ENCODE results near the gene PRDM16.

Gene PRDM16

DNA sequence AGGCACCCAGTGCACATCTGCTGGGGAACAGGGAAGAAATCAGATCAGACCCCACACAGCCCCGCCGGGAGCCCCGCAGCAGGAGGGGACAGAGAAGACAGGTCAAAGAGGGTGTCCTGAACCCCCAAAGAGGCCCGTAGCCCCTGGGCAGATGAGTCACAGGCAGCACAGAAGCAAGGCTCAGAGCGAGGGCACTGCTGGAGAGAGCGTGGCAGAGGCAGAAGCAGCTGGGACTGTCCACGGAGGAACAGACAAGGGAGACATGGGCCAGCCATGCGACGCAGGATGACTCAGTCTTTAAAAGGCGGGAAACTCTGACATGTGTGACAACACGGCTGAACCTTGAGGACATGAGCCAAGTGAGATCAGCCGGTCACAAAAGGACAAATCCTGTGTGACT, 14.5 kb upstream of the PRDM16 start:
- H3K9ac ChIP-seq (ENCODE audit: low read depth in 1 of 2, low read length in 2 of 2): no peak overlapping the region
- H3K4me3 ChIP-seq (ENCODE audit: low read length in 2 of 2): no peak overlapping the region
- H3K27me3 ChIP-seq (ENCODE audit: control insufficient read depth in 2 of 2, insufficient read depth in 2 of 2, low read length in 2 of 2): peaks cover 5 to 7% of the 10 kb centered on the region in 2 donors
- H3K9me3 ChIP-seq (ENCODE audit: control insufficient read depth in 2 of 2, low read length in 2 of 2): no peaks in the 10 kb centered on the region
- no peaks in the 10 kb centered on the region for H3K36me3 ChIP-seq (ENCODE audit: control insufficient read depth in 2 of 2, insufficient read depth in 2 of 2, low read length in 2 of 2)
- no peaks in the 10 kb centered on the region for H3K4me1 ChIP-seq (ENCODE audit: control insufficient read depth in 2 of 2, insufficient read depth in 2 of 2, low read length in 2 of 2)
- H3K27ac ChIP-seq (ENCODE audit: low read depth in 2 of 2, low read length in 2 of 2): no peak overlapping the region

DNA sequence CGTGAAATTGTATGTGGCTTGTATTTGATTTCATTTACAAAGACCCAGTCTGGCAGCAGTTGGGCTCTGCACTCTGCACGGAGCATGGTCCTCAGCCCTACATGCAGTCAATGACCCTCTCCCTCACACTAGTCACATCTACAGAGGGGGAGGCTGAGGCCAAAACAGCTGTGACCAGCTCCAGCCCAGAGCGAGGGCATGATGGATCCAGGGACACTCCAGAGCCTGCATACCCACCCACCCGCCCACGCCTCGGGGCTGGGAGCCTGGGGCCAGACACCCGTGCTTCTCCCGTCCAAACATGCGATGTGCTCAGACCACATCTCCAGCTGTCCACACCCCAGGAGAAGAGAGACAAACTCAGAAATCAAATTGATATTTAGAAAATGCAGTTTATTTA, 14.0 kb upstream of the PRDM16 start:
- Histone ChIP-seq H3K36me3 (ENCODE audit: control insufficient read depth in 2 of 2, insufficient read depth in 2 of 2, low read length in 2 of 2) (no peaks in the 10 kb centered on the region), H3K4me1 (ENCODE audit: control insufficient read depth in 2 of 2, insufficient read depth in 2 of 2, low read length in 2 of 2) (no peaks in the 10 kb centered on the region), H3K27me3 (ENCODE audit: control insufficient read depth in 2 of 2, insufficient read depth in 2 of 2, low read length in 2 of 2) (peaks cover 5 to 7% of the 10 kb centered on the region in 2 donors), H3K27ac (ENCODE audit: low read depth in 2 of 2, low read length in 2 of 2) (no peak overlapping the region), H3K9ac (ENCODE audit: low read depth in 1 of 2, low read length in 2 of 2) (no peak overlapping the region), H3K9me3 (ENCODE audit: control insufficient read depth in 2 of 2, low read length in 2 of 2) (no peaks in the 10 kb centered on the region), H3K4me3 (ENCODE audit: low read length in 2 of 2) (no peak overlapping the region)

DNA sequence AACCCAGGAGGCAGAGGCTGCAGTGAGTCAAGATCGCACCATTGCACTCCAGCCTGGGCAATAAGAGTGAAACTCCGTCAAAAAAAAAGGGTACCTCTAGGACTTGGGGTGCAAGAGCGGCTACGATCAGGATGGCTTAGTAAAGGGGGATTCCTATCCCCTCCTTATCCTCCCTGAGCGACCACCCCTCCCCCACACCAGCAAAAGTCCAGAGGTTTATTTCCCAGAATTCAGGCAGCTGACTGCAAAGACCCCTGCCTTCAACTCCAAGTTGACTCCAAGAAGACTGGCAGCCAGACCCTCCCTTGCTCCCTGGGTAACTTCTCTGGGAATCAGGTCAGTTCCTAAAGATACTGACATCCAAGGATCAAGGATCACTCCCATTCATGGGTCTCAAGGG, 12.4 kb upstream of the PRDM16 start:
- H3K9ac ChIP-seq (ENCODE audit: low read depth in 1 of 2, low read length in 2 of 2): no peak overlapping the region
- peaks cover 7 to 10% of the 10 kb centered on the region in 2 donors for H3K27me3 ChIP-seq (ENCODE audit: control insufficient read depth in 2 of 2, insufficient read depth in 2 of 2, low read length in 2 of 2)

DNA sequence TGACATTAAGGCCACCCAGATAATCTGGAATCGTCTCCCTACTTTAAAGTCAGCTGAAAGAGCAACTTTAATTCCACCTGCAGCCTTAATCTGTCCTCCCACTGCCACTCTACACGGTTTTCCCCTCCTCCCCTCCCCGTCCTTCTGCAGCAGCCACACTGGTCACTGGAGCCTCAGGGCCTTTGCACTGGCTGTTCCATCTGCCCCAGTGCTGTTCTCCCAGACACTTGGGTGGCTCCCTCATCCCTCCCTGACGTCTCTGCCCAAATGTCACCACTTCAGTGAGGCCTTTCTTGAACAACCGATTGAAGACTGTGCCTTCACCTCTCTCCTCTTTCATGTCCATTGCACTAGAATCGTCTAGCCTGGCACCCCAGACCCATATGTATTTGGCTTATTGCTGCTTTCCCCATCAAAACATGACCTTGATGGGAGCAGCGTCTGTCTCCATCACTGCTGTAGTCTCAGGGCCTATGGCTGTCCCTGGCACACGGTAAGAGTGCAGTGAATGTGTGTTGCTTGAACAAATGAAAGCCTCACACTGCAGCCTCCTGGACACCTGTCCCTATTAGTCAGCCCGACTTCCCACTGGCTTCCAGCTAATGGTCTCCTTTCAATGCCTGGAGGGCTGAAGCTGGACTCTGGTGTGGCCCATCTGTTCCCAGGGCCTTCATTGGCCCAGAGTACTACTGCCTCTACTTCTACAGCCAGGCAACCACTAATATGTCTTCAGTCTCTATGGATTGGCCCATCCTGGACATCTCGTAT, 10.6 kb upstream of the PRDM16 start:
- H3K4me3 ChIP-seq (ENCODE audit: low read length in 2 of 2): no peak overlapping the region
- H3K27me3 ChIP-seq (ENCODE audit: control insufficient read depth in 2 of 2, insufficient read depth in 2 of 2, low read length in 2 of 2): peaks cover 8 to 23% of the 10 kb centered on the region in 2 donors
- no peaks in the 10 kb centered on the region for H3K9me3 ChIP-seq (ENCODE audit: control insufficient read depth in 2 of 2, low read length in 2 of 2)

More for the DNA sequence above, 12.4 kb upstream of the PRDM16 start:
- Histone ChIP-seq H3K27ac (ENCODE audit: low read depth in 2 of 2, low read length in 2 of 2) (no peak overlapping the region), H3K4me1 (ENCODE audit: control insufficient read depth in 2 of 2, insufficient read depth in 2 of 2, low read length in 2 of 2) (no peaks in the 10 kb centered on the region), H3K9me3 (ENCODE audit: control insufficient read depth in 2 of 2, low read length in 2 of 2) (no peaks in the 10 kb centered on the region), H3K4me3 (ENCODE audit: low read length in 2 of 2) (no peak overlapping the region), H3K36me3 (ENCODE audit: control insufficient read depth in 2 of 2, insufficient read depth in 2 of 2, low read length in 2 of 2) (no peaks in the 10 kb centered on the region)

DNA sequence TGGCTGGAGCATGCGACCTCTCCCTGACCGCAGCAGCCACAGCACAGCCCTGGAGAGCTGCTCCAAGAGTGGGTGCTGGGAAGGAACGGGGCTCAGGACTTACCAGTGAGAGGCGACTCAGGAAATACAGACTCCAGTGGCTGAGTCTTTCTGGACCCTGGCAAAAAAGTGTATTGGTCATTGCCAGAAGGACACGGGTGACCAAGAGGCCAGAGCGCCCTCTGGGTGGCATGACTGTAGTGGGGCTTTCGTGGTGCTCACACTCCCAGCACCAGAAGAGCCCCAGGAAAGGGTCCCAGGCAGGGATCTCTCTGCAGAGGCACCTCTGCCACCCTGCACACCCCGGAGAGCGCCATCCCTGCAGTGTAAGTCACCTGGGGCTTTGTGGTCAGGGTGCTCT, 8.9 kb upstream of the PRDM16 start:
- no peaks in the 10 kb centered on the region for H3K4me1 ChIP-seq (ENCODE audit: control insufficient read depth in 2 of 2, insufficient read depth in 2 of 2, low read length in 2 of 2)
- H3K9ac ChIP-seq (ENCODE audit: low read depth in 1 of 2, low read length in 2 of 2): no peak overlapping the region
- H3K36me3 ChIP-seq (ENCODE audit: control insufficient read depth in 2 of 2, insufficient read depth in 2 of 2, low read length in 2 of 2): no peaks in the 10 kb centered on the region
- H3K27ac ChIP-seq (ENCODE audit: low read depth in 2 of 2, low read length in 2 of 2): no peak overlapping the region
- H3K9me3 ChIP-seq (ENCODE audit: control insufficient read depth in 2 of 2, low read length in 2 of 2): no peaks in the 10 kb centered on the region
- H3K4me3 ChIP-seq (ENCODE audit: low read length in 2 of 2): no peak overlapping the region
- H3K27me3 ChIP-seq (ENCODE audit: control insufficient read depth in 2 of 2, insufficient read depth in 2 of 2, low read length in 2 of 2): peaks cover 19 to 39% of the 10 kb centered on the region in 2 donors

More for the DNA sequence above, 10.6 kb upstream of the PRDM16 start:
- Histone ChIP-seq H3K9ac (ENCODE audit: low read depth in 1 of 2, low read length in 2 of 2) (no peak overlapping the region), H3K4me1 (ENCODE audit: control insufficient read depth in 2 of 2, insufficient read depth in 2 of 2, low read length in 2 of 2) (no peaks in the 10 kb centered on the region), H3K36me3 (ENCODE audit: control insufficient read depth in 2 of 2, insufficient read depth in 2 of 2, low read length in 2 of 2) (no peaks in the 10 kb centered on the region), H3K27ac (ENCODE audit: low read depth in 2 of 2, low read length in 2 of 2) (no peak overlapping the region)

DNA sequence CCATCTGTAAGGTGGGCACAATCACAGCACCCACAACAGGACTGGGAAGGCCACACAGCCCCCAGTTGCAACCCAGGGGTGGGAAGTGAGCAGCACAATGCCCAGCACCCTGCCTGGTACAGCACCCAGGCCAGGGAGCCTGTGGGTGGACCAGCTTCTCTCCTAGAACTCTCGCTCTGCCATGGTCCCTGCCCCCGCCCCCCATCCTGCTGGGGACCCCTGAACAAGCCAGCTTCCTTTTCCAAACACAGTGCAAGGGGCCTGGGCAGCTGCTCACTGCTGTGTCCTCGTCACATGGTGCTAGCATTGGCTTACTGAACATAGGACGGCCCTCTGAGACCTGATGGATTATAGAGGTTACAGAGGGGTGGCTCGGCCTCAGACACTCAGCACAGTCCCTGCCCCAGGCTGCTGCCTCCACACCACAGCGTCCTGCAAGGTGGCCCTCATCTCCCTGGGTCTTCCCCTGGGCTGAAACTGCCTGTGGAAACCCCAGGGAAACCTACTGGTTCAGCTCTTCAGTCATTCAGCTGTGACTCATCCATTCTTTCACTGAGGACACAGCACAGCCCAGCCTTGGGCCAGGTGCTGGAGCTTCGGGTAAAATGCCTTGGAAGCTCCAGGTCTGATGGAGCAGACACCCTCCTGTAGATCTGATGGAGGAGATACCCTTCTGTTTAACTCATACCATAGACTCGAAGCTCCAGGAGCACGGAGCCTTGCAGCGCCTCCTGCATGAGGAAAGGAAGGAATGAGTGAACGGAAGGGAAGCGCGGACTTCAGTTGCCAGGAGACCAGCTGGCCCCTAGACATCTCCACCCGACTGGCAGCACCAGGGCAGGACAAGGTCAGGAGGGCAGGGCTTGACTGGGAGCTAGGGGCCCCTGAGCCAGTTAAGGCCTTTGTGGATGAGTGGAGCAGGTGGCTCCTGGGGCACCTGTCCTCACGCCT, 8.1 kb upstream of the PRDM16 start:
- H3K4me3 ChIP-seq (ENCODE audit: low read length in 2 of 2): no peak overlapping the region
- no peaks in the 10 kb centered on the region for H3K36me3 ChIP-seq (ENCODE audit: control insufficient read depth in 2 of 2, insufficient read depth in 2 of 2, low read length in 2 of 2)
- no peaks in the 10 kb centered on the region for H3K9me3 ChIP-seq (ENCODE audit: control insufficient read depth in 2 of 2, low read length in 2 of 2)
- no peak overlapping the region for H3K9ac ChIP-seq (ENCODE audit: low read depth in 1 of 2, low read length in 2 of 2)
- H3K27ac ChIP-seq (ENCODE audit: low read depth in 2 of 2, low read length in 2 of 2): no peak overlapping the region
- peaks cover 22 to 43% of the 10 kb centered on the region in 2 donors for H3K27me3 ChIP-seq (ENCODE audit: control insufficient read depth in 2 of 2, insufficient read depth in 2 of 2, low read length in 2 of 2)
- no peaks in the 10 kb centered on the region for H3K4me1 ChIP-seq (ENCODE audit: control insufficient read depth in 2 of 2, insufficient read depth in 2 of 2, low read length in 2 of 2)

DNA sequence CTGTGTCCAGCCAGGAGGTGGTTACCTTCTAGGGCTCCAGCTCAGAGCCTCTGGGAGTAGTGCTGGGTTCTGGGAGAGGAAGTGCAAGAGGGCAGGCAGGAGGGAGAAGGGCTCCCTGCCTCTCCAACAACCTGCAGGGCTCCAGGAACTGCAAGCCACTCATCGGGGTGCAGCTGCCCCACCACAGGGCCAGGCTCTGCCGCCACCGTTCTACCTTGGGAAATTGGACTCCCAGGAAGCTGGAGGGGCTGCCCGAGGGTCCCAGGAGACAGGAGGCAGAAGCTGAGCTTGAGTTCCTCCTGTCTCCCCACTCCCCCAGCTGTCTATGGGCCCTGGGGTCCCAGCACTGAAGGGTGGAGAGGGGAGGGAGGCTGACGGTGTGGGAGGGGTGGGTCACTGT, 7.4 kb upstream of the PRDM16 start:
- Histone ChIP-seq H3K4me3 (ENCODE audit: low read length in 2 of 2) (no peak overlapping the region), H3K9me3 (ENCODE audit: control insufficient read depth in 2 of 2, low read length in 2 of 2) (no peaks in the 10 kb centered on the region), H3K36me3 (ENCODE audit: control insufficient read depth in 2 of 2, insufficient read depth in 2 of 2, low read length in 2 of 2) (no peaks in the 10 kb centered on the region), H3K27ac (ENCODE audit: low read depth in 2 of 2, low read length in 2 of 2) (no peak overlapping the region), H3K4me1 (ENCODE audit: control insufficient read depth in 2 of 2, insufficient read depth in 2 of 2, low read length in 2 of 2) (no peaks in the 10 kb centered on the region), H3K9ac (ENCODE audit: low read depth in 1 of 2, low read length in 2 of 2) (no peak overlapping the region), H3K27me3 (ENCODE audit: control insufficient read depth in 2 of 2, insufficient read depth in 2 of 2, low read length in 2 of 2) (peaks cover 26 to 49% of the 10 kb centered on the region in 2 donors)

DNA sequence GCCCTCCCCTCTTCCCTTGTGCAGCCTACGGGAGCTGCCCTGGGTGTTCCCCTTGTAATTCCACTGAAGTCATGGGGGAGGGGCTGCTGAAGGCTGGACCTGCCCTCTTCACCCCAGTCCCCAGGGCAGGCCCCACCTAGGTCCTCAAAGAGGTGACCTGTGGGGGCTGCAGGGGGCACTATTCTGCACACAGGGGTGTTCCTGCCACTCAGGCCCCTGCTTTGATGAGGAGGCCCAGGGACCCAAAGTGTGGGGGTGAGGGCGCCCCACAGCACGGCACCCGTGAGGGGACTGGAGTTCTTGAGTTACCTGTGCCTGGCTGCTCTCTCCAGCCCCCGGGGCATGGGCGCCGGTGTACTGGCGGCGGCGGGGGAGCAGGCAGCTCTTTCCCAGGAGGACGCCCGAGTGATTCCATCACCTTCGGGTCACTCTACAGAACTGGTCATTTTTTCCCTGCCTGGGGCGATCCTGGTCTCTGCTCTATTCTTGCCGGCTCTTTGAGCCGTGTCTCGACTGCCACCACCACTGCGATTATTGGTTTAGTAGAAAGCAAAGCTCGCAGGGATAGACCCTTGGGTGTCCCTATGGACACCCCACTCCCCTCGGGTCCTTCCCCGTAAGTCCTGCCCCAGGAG, 6.9 kb upstream of the PRDM16 start:
- Histone ChIP-seq H3K9me3 (ENCODE audit: control insufficient read depth in 2 of 2, low read length in 2 of 2) (no peaks in the 10 kb centered on the region), H3K27me3 (ENCODE audit: control insufficient read depth in 2 of 2, insufficient read depth in 2 of 2, low read length in 2 of 2) (peaks cover 31 to 54% of the 10 kb centered on the region in 2 donors), H3K27ac (ENCODE audit: low read depth in 2 of 2, low read length in 2 of 2) (no peak overlapping the region), H3K36me3 (ENCODE audit: control insufficient read depth in 2 of 2, insufficient read depth in 2 of 2, low read length in 2 of 2) (no peaks in the 10 kb centered on the region), H3K9ac (ENCODE audit: low read depth in 1 of 2, low read length in 2 of 2) (no peak overlapping the region), H3K4me1 (ENCODE audit: control insufficient read depth in 2 of 2, insufficient read depth in 2 of 2, low read length in 2 of 2) (no peaks in the 10 kb centered on the region), H3K4me3 (ENCODE audit: low read length in 2 of 2) (no peak overlapping the region)

DNA sequence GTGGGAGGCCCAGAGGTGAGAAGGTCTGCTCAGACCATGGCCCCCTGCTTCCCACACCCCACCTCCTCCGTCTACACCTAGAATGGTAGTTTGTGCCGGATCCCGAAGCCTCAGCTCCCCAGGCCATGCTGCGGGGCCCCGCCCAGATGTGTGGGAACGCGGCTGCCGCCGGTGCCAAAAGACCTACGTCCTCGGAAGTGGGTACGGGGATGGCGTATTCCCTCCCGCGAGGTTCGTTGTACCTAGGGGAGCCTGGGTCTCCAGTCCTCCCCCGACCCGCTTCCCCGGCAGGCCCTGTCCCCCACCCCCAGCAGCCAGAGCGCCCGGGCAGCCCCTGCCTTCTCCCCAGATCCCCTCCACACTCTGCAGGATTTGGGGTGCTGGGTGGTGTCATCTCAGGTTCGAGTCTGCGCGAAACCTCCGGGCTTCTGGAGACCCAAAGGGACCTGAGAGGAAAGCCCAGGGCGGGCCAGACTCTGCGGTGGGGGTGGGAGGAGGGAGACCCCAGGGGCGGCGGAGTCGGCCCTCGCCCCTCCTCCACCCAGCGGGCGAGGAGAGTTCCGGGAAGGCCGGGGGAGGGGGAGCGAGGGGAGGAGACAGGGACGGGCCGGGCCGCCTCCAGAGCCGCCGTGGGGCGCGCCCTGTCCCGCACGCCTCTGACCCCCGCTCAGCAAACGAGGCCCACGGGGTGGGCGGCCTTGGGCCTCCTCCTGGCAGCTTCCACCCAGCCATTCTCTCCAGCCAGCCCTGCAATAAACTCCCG, 6.2 kb upstream of the PRDM16 start:
- Histone ChIP-seq H3K9me3 (ENCODE audit: control insufficient read depth in 2 of 2, low read length in 2 of 2) (no peaks in the 10 kb centered on the region), H3K36me3 (ENCODE audit: control insufficient read depth in 2 of 2, insufficient read depth in 2 of 2, low read length in 2 of 2) (no peaks in the 10 kb centered on the region), H3K27me3 (ENCODE audit: control insufficient read depth in 2 of 2, insufficient read depth in 2 of 2, low read length in 2 of 2) (peaks cover 31 to 57% of the 10 kb centered on the region in 2 donors), H3K4me1 (ENCODE audit: control insufficient read depth in 2 of 2, insufficient read depth in 2 of 2, low read length in 2 of 2) (no peaks in the 10 kb centered on the region), H3K4me3 (ENCODE audit: low read length in 2 of 2) (no peak overlapping the region), H3K9ac (ENCODE audit: low read depth in 1 of 2, low read length in 2 of 2) (no peak overlapping the region), H3K27ac (ENCODE audit: low read depth in 2 of 2, low read length in 2 of 2) (no peak overlapping the region)

Data from mucosa of rectum (tissue), 2 donors.